Activated CD4-positive, alpha-beta T cell treated with anti-CD3 and anti-CD28 coated beads, Interleukin-2, amount 10 ng/mL, durations not matched to agents 24 days and 14 days (primary cell): ENCODE measurements around the gene STING1. TPM values are rescaled to one million over a fixed set of nuclear protein-coding genes. Genes with fewer than 3 reads are reported as not detected.
"Not testable (repeated sequence)": the region's sequence is repeated elsewhere in the genome, so short reads cannot be mapped to it uniquely, and the experiment has no call there.

Experiments used
- DNase-seq: peaks from one replicate; pipeline ENCODE4 v3.0.0; 2022
- H3K27ac Mint-ChIP-seq: one replicate; pipeline ENCODE4 v1.8.0; 2022; ENCODE audit warnings: mild to moderate bottlenecking, mixed read lengths
- H3K27me3 Mint-ChIP-seq: one replicate; pipeline ENCODE4 v1.8.0; 2022; ENCODE audit warnings: mixed read lengths
- H3K36me3 Mint-ChIP-seq: one replicate; pipeline ENCODE4 v1.8.0; 2022; ENCODE audit warnings: low read depth, mild to moderate bottlenecking, mixed read lengths
- H3K4me1 Mint-ChIP-seq: one replicate; pipeline ENCODE4 v1.8.0; 2021; ENCODE audit warnings: mixed read lengths
- H3K4me3 Mint-ChIP-seq: one replicate; pipeline ENCODE4 v1.8.0; 2022; ENCODE audit warnings: mild to moderate bottlenecking, moderate library complexity, mixed read lengths
- H3K9me3 Mint-ChIP-seq: one replicate; pipeline ENCODE4 v1.8.0; 2021; ENCODE audit warnings: mixed read lengths
- intact Hi-C: fragments of 100-400 bp; cut with micrococcal nuclease; formaldehyde crosslinking; loops from one replicate; pipeline ENCODE4 v1.15.1; 2023
- total RNA-seq: library from RNA; stranded (reverse); gene quantifications from 2 replicates; pipeline ENCODE4 v1.2.3, GENCODE V29; 2022

STING1 gene
- total RNA-seq, 1 donor from 2014 or later = 201 TPM

GRCh38 chr5:139451878-139452660 lies 30.5 kb downstream of the STING1 start:
- Mint-ChIP-seq H3K9me3 (peaks cover 12% of the 10 kb centered on the region), H3K27ac (no peak overlapping the region), H3K4me1 (peaks cover 47% of the 10 kb centered on the region), H3K36me3 (peaks cover 17% of the 10 kb centered on the region), H3K27me3 (peaks cover 2% of the 10 kb centered on the region), H3K4me3 (no peak overlapping the region)
- intact Hi-C loops = no loop called here
- no peak for DNase-seq

GRCh38 chr5:139451176-139451575 lies 31.4 kb downstream of the STING1 start:
- Mint-ChIP-seq H3K27ac (no peak overlapping the region), H3K36me3 (peaks cover 19% of the 10 kb centered on the region), H3K4me3 (no peak overlapping the region), H3K4me1 (peaks cover 48% of the 10 kb centered on the region), H3K27me3 (peaks cover 2% of the 10 kb centered on the region), H3K9me3 (peaks cover 12% of the 10 kb centered on the region)
- intact Hi-C loops = no loop called here
- no peak for DNase-seq

- H3K4me1 Mint-ChIP-seq = peaks cover 61% of the 10 kb centered on the region
- H3K36me3 Mint-ChIP-seq = peaks cover 19% of the 10 kb centered on the region
- H3K27ac Mint-ChIP-seq = peak overlapping the region; percentile 96
- intact Hi-C loops = loop anchor here (1.0 to 2.0 kb wide), 4 partner anchors 8 to 66 kb away; partner anchors contain the start of gene DNAJC18
- peak overlapping the region; percentile 54 for H3K4me3 Mint-ChIP-seq
- no peaks in the 10 kb centered on the region for H3K27me3 Mint-ChIP-seq
- DNase-seq = peak; percentile 78
- H3K9me3 Mint-ChIP-seq = peaks cover 7% of the 10 kb centered on the region
These were observed 35.4 kb downstream of the STING1 start for GRCh38 chr5:139446956-139447779.

- H3K4me3 Mint-ChIP-seq = no peak overlapping the region
- intact Hi-C loops = loop anchor here (2.0 kb wide), 1 partner anchor 67 kb away; no protein-coding TSS in a partner anchor
- peak overlapping the region; percentile 96 for H3K27ac Mint-ChIP-seq
- DNase-seq = no peak
- H3K4me1 Mint-ChIP-seq = peaks cover 71% of the 10 kb centered on the region
- H3K27me3 Mint-ChIP-seq = no peaks in the 10 kb centered on the region
- H3K36me3 Mint-ChIP-seq = peaks cover 19% of the 10 kb centered on the region
- H3K9me3 Mint-ChIP-seq = peaks cover 7% of the 10 kb centered on the region
These were observed 37.0 kb downstream of the STING1 start for GRCh38 chr5:139445325-139446170.

- Mint-ChIP-seq H3K4me1 (peaks cover 79% of the 10 kb centered on the region), H3K27ac (peak overlapping the region; percentile 91), H3K36me3 (peaks cover 17% of the 10 kb centered on the region), H3K27me3 (no peaks in the 10 kb centered on the region), H3K9me3 (peaks cover 5% of the 10 kb centered on the region), H3K4me3 (peak overlapping the region; percentile 15)
- peak; percentile 70 for DNase-seq
- intact Hi-C loops = no loop called here
These were observed 38.6 kb downstream of the STING1 start for GRCh38 chr5:139443831-139444453.

GRCh38 chr5:139440416-139440815 lies 42.1 kb downstream of the STING1 start:
- H3K27ac Mint-ChIP-seq, DNase-seq, H3K27me3 Mint-ChIP-seq, intact Hi-C loops, H3K36me3 Mint-ChIP-seq, H3K4me3 Mint-ChIP-seq, H3K9me3 Mint-ChIP-seq: not testable (repeated sequence)
- H3K4me1 Mint-ChIP-seq = peaks cover 60% of the 10 kb centered on the region

GRCh38 chr5:139439013-139439903 lies 43.3 kb downstream of the STING1 start, which contains the start of gene DNAJC18:
DNAJC18 (minus strand) TSS chr5:139439525; CDS start chr5:139439445, 80 bp downstream.
- Mint-ChIP-seq H3K27ac (peak within 1 kb of the TSS; percentile 99), H3K27me3 (no peaks in the 10 kb centered on the region), H3K9me3 (no peaks in the 10 kb centered on the region), H3K36me3 (peaks cover 16% of the 10 kb centered on the region), H3K4me1 (peaks cover 55% of the 10 kb centered on the region), H3K4me3 (peak within 1 kb of the TSS; percentile 97)
- intact Hi-C loops = loop anchor here (1.0 to 5.0 kb wide), 9 partner anchors 8 to 124 kb away; partner anchors contain the start of genes SPATA24 and STING1
- DNase-seq = peak; percentile 97

- Mint-ChIP-seq H3K4me3 (peak overlapping the region; percentile 97), H3K36me3 (peaks cover 17% of the 10 kb centered on the region), H3K27me3 (no peaks in the 10 kb centered on the region), H3K9me3 (no peaks in the 10 kb centered on the region), H3K4me1 (peaks cover 50% of the 10 kb centered on the region), H3K27ac (peak overlapping the region; percentile 99)
- DNase-seq = no peak
- intact Hi-C loops = loop anchor here (1.0 to 5.0 kb wide), 9 partner anchors 9 to 124 kb away; partner anchors contain the start of genes SPATA24 and STING1
These were observed 43.9 kb downstream of the STING1 start for GRCh38 chr5:139438707-139439012.

GRCh38 chr5:139435676-139436075 lies 46.9 kb downstream of the STING1 start:
- Mint-ChIP-seq H3K4me1 (peaks cover 28% of the 10 kb centered on the region), H3K4me3 (no peak overlapping the region), H3K9me3 (no peaks in the 10 kb centered on the region), H3K36me3 (peaks cover 28% of the 10 kb centered on the region), H3K27ac (no peak overlapping the region), H3K27me3 (no peaks in the 10 kb centered on the region)
- DNase-seq = no peak
- intact Hi-C loops = loop anchor here (5.0 kb wide), 1 partner anchor 77 kb away; no protein-coding TSS in a partner anchor

- no peaks in the 10 kb centered on the region for H3K9me3 Mint-ChIP-seq
- intact Hi-C loops = no loop called here
- peaks cover 8% of the 10 kb centered on the region for H3K4me1 Mint-ChIP-seq
- no peak for DNase-seq
- H3K27ac Mint-ChIP-seq = no peak overlapping the region
- no peaks in the 10 kb centered on the region for H3K27me3 Mint-ChIP-seq
- no peak overlapping the region for H3K4me3 Mint-ChIP-seq
- peaks cover 37% of the 10 kb centered on the region for H3K36me3 Mint-ChIP-seq
These were observed 50.9 kb downstream of the STING1 start for GRCh38 chr5:139431706-139432105.

GRCh38 chr5:139430015-139430414 lies 52.5 kb downstream of the STING1 start:
- H3K27ac Mint-ChIP-seq = peak overlapping the region; percentile 15
- peaks cover 41% of the 10 kb centered on the region for H3K36me3 Mint-ChIP-seq
- H3K9me3 Mint-ChIP-seq = no peaks in the 10 kb centered on the region
- peaks cover 8% of the 10 kb centered on the region for H3K4me1 Mint-ChIP-seq
- intact Hi-C loops = no loop called here
- no peak overlapping the region for H3K4me3 Mint-ChIP-seq
- H3K27me3 Mint-ChIP-seq = no peaks in the 10 kb centered on the region
- DNase-seq = no peak

GRCh38 chr5:139426203-139426885 lies 56.2 kb downstream of the STING1 start:
- no peak overlapping the region for H3K4me3 Mint-ChIP-seq
- no peak overlapping the region for H3K27ac Mint-ChIP-seq
- H3K36me3 Mint-ChIP-seq = peaks cover 42% of the 10 kb centered on the region
- DNase-seq = no peak
- peaks cover 24% of the 10 kb centered on the region for H3K4me1 Mint-ChIP-seq
- intact Hi-C loops = no loop called here
- no peaks in the 10 kb centered on the region for H3K9me3 Mint-ChIP-seq
- no peaks in the 10 kb centered on the region for H3K27me3 Mint-ChIP-seq
